Measurements from ENCODE around the gene CHAF1A.
A peak's percentile ranks its signal among the peaks of the same experiment; 100 is the strongest.

CHAF1A gene

DNA sequence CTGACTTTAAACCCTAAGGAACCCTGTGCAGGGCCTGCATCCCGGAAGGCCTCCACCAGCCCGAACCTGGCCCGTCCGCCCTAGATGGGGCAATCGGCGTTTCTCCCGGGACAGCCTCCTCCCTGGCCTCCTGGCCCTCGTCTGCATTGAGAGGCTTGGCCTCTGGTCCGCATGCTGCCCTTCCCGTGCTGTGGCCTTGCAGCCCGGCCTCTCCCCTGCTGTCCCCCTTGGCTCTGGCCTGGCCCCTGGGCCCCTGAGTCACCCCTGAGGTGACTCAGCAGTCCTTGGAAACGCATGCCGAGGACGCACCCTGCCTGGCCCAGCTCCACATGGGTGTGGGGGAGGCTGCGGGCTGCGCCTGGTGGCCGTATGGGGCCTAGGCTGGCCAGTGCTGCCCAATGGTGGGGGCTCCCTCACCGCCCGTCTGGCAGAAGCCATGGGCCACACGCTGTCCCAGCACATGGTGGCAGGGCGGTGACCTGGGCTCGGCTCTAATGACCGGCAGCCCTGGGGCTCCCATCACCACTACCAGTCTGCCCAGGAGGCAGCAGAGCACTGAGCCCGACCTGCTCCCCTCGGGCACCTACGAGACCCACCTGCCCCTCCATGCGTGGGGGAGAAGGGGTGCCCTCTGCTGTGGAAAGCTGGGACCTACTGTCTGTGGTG is 27.8 kb upstream of the CHAF1A start:
- H3K9ac ChIP-seq (ENCODE audit: low read length) = no peak overlapping the region

GRCh38 chr19:4375164-4376027 is 27.0 kb upstream of the CHAF1A start:
- TF ChIP-seq CTCF (IDR thresholded peaks at IDR 0.05; ENCODE audit: insufficient read depth, low read length, poor library complexity, severe bottlenecking) = no peak
- Histone ChIP-seq H3F3A (ENCODE audit: insufficient read depth) (no peaks in the 10 kb centered on the region), H2AFZ (ENCODE audit: low read depth, low read length, severe bottlenecking) (no peak overlapping the region), H3K79me2 (ENCODE audit: insufficient read depth, low read length) (peaks cover 76% of the 10 kb centered on the region), H3K9me3 (ENCODE audit: insufficient read depth, low read length) (no peaks in the 10 kb centered on the region), H3K27me3 (ENCODE audit: low read length) (no peaks in the 10 kb centered on the region), H4K20me1 (ENCODE audit: low read depth, low read length) (no peaks in the 10 kb centered on the region), H3K4me2 (ENCODE audit: low read depth, low read length, poor library complexity, severe bottlenecking) (peak overlapping the region; percentile 25), H3K9me2 (replicated peaks; ENCODE audit: insufficient read depth, low read length) (no peaks in the 10 kb centered on the region), H3K4me3 (ENCODE audit: insufficient read depth, low read length, poor library complexity, severe bottlenecking) (no peak overlapping the region), H3K36me3 (ENCODE audit: low read length) (no peaks in the 10 kb centered on the region), H3K27ac (ENCODE audit: low read depth, low read length) (no peak overlapping the region), H3K9ac (ENCODE audit: low read length) (peak overlapping the region; percentile 10; the same call in 1 of the 2 replicates)

More for the DNA sequence above, 27.8 kb upstream of the CHAF1A start:
- H4K20me1 ChIP-seq (ENCODE audit: low read depth, low read length) = no peaks in the 10 kb centered on the region
- TF ChIP-seq EZH2phosphoT487 (conservative IDR thresholded peaks at IDR 0.05; ENCODE audit: low read length) (no peak), CTCF (IDR thresholded peaks at IDR 0.05; ENCODE audit: insufficient read depth, low read length, poor library complexity, severe bottlenecking) (no peak)
- H3K4me2 ChIP-seq (ENCODE audit: low read depth, low read length, poor library complexity, severe bottlenecking) = no peak overlapping the region
- peaks cover 7% of the 10 kb centered on the region for H3F3A ChIP-seq (ENCODE audit: insufficient read depth)
- H3K27me3 ChIP-seq (ENCODE audit: low read length) = no peaks in the 10 kb centered on the region
- no peaks in the 10 kb centered on the region for H3K36me3 ChIP-seq (ENCODE audit: low read length)
- H3K9me2 ChIP-seq (replicated peaks; ENCODE audit: insufficient read depth, low read length) = no peaks in the 10 kb centered on the region
- no peaks in the 10 kb centered on the region for H3K9me3 ChIP-seq (ENCODE audit: insufficient read depth, low read length)
- H3K4me3 ChIP-seq (ENCODE audit: insufficient read depth, low read length, poor library complexity, severe bottlenecking) = no peak overlapping the region
- no peak overlapping the region for H2AFZ ChIP-seq (ENCODE audit: low read depth, low read length, severe bottlenecking)
- no peak overlapping the region for H3K27ac ChIP-seq (ENCODE audit: low read depth, low read length)
- H3K79me2 ChIP-seq (ENCODE audit: insufficient read depth, low read length) = peaks cover 70% of the 10 kb centered on the region

- no peak for TF ChIP-seq EZH2phosphoT487 (conservative IDR thresholded peaks at IDR 0.05; ENCODE audit: low read length)
- no peak for TF ChIP-seq CTCF (IDR thresholded peaks at IDR 0.05; ENCODE audit: insufficient read depth, low read length, poor library complexity, severe bottlenecking)
- Histone ChIP-seq H3K27me3 (ENCODE audit: low read length) (no peaks in the 10 kb centered on the region), H2AFZ (ENCODE audit: low read depth, low read length, severe bottlenecking) (no peak overlapping the region), H3K36me3 (ENCODE audit: low read length) (no peaks in the 10 kb centered on the region), H3K79me2 (ENCODE audit: insufficient read depth, low read length) (peaks cover 72% of the 10 kb centered on the region), H3F3A (ENCODE audit: insufficient read depth) (no peaks in the 10 kb centered on the region), H3K4me2 (ENCODE audit: low read depth, low read length, poor library complexity, severe bottlenecking) (peak overlapping the region; percentile 25), H3K9me2 (replicated peaks; ENCODE audit: insufficient read depth, low read length) (no peaks in the 10 kb centered on the region), H3K9ac (ENCODE audit: low read length) (no peak overlapping the region), H3K9me3 (ENCODE audit: insufficient read depth, low read length) (no peaks in the 10 kb centered on the region), H3K27ac (ENCODE audit: low read depth, low read length) (no peak overlapping the region), H3K4me3 (ENCODE audit: insufficient read depth, low read length, poor library complexity, severe bottlenecking) (no peak overlapping the region), H4K20me1 (ENCODE audit: low read depth, low read length) (no peaks in the 10 kb centered on the region)
These were observed 26.3 kb upstream of the CHAF1A start for GRCh38 chr19:4376028-4376670.
